Endothelial cell of umbilical vein (primary cell): ENCODE measurements around the gene RAP1GAP. TPM values are rescaled to one million over a fixed set of nuclear protein-coding genes. Genes with fewer than 3 reads are reported as not detected.

Experiments used
- BruUV-seq: library from RNA; stranded (reverse); fragments of 400-500 nt; replicated peaks from 2 replicates; lab custom pipeline; 2021; lab: Mats Ljungman, UMichigan
- CTCF ChIA-PET: fragments of 300-600, 350-600 bp; sonication (Branson Sonifier 250); formaldehyde crosslinking; loops from one replicate; lab custom pipeline; 2021; ENCODE audit warnings: antibody characterized with exemption, inconsistent platforms; lab: Charles Lee
- POLR2A ChIA-PET: fragments of 300-600, 350-600 bp; sonication (Branson Sonifier 250); formaldehyde crosslinking; loops from one replicate; lab custom pipeline; 2021; ENCODE audit warnings: antibody characterized with exemption, inconsistent platforms; lab: Charles Lee
- DNase-seq: peaks from one replicate; pipeline ENCODE4 v3.0.0-alpha.2; 2011; ENCODE audit warnings: low read depth, low spot score
- FAIRE-seq: peaks from 2 replicates; lab custom pipeline; 2011; peaks lifted over from hg19 to GRCh38; lab: Jason Lieb, UNC
- H2AFZ ChIP-seq: 2 replicates; pipeline ENCODE4 v1.6.0; 2012; ENCODE audit warnings: low read depth, low read length, control low read depth, inconsistent platforms
- H3K27ac ChIP-seq: 2 replicates; pipeline ENCODE4 v1.5.1; 2011; ENCODE audit warnings: low read depth, mild to moderate bottlenecking, control low read depth, low read length, moderate library complexity; ENCODE audit not compliant: insufficient read depth
- H3K27me3 ChIP-seq, 2 experiments: 2 replicates each; pipeline versions ENCODE4 v1.6.0 to v1.6.1; 2011; ENCODE audit warnings: low read length in 2 of 2, mixed read lengths in 1 of 2; ENCODE audit not compliant: control insufficient read depth in 2 of 2, insufficient read depth in 2 of 2
- H3K36me3 ChIP-seq, 2 experiments: 2 replicates in 1 of 2; 3 replicates in 1 of 2; pipeline ENCODE4 v1.5.1; 2011; ENCODE audit warnings: low read length in 2 of 2, mild to moderate bottlenecking in 1 of 2, moderate library complexity in 1 of 2; ENCODE audit not compliant: control insufficient read depth in 2 of 2, insufficient read depth in 2 of 2; ENCODE audit errors: extremely low read depth in 1 of 2
- H3K4me1 ChIP-seq: 3 replicates; pipeline ENCODE4 v1.5.1; 2011; ENCODE audit warnings: mild to moderate bottlenecking, low read length; ENCODE audit not compliant: control insufficient read depth, insufficient read depth; ENCODE audit errors: extremely low read depth
- H3K4me2 ChIP-seq: 2 replicates; pipeline ENCODE4 v1.6.1; 2011; ENCODE audit warnings: low read length, control low read depth, mixed read lengths; ENCODE audit not compliant: insufficient read depth
- H3K4me3 ChIP-seq, 3 experiments: fragments of 200-600 bp in 1 of 3; sonication (generic), shearing (Covaris generic) in 1 of 3; replicated peaks in 1 of 3; 2 replicates each; pipeline ENCODE4 v1.5.1; 2011 to 2016; ENCODE audit warnings: control low read depth in 3 of 3, low read length in 3 of 3, mild to moderate bottlenecking in 2 of 3, inconsistent platforms in 1 of 3, low read depth in 1 of 3, moderate library complexity in 1 of 3; ENCODE audit not compliant: insufficient read depth in 1 of 3
- H3K79me2 ChIP-seq: 2 replicates; pipeline ENCODE4 v1.6.0; 2012; ENCODE audit warnings: low read length, inconsistent platforms; ENCODE audit not compliant: control insufficient read depth, insufficient read depth
- H3K9ac ChIP-seq: replicated peaks from 2 replicates; pipeline ENCODE3; 2011; ENCODE audit warnings: low read length, control low read depth; ENCODE audit not compliant: insufficient read depth; ENCODE audit errors: extremely low read depth
- H3K9me1 ChIP-seq: replicated peaks from 3 replicates; pipeline ENCODE4 v1.6.0; 2011; ENCODE audit warnings: mild to moderate bottlenecking, low read length; ENCODE audit not compliant: control insufficient read depth, insufficient read depth; ENCODE audit errors: extremely low read depth
- H3K9me3 ChIP-seq: replicated peaks from 2 replicates; pipeline ENCODE4 v1.5.1; 2012; ENCODE audit warnings: low read length, inconsistent platforms; ENCODE audit not compliant: control insufficient read depth, insufficient read depth
- H4K20me1 ChIP-seq: replicated peaks from 2 replicates; pipeline ENCODE3; 2011; ENCODE audit warnings: mild to moderate bottlenecking, low read length; ENCODE audit not compliant: control insufficient read depth, insufficient read depth; ENCODE audit errors: extremely low read depth
- CTCF ChIP-seq, 2 donors: IDR thresholded peaks; 1 replicate in 1 of 2; 2 replicates in 1 of 2; pipeline ENCODE4 v1.5.1; 2011; ENCODE audit warnings: low read length in 2 of 2, mild to moderate bottlenecking in 2 of 2, moderate library complexity in 2 of 2, control low read depth in 1 of 2, inconsistent platforms in 1 of 2, low read depth in 1 of 2; ENCODE audit not compliant: insufficient read depth in 1 of 2; ENCODE audit errors: extremely low read depth in 1 of 2
- EZH2 ChIP-seq: IDR thresholded peaks from 2 replicates; pipeline ENCODE4 v1.6.1; 2012; ENCODE audit warnings: borderline replicate concordance, low read depth, mild to moderate bottlenecking, moderate library complexity, low read length, inconsistent platforms; ENCODE audit not compliant: severe bottlenecking
- FOS ChIP-seq: IDR thresholded peaks from 2 replicates; pipeline ENCODE4 v1.6.1; 2011; ENCODE audit warnings: mild to moderate bottlenecking, low read length, moderate library complexity, borderline replicate concordance; ENCODE audit not compliant: insufficient read depth
- GATA2 ChIP-seq: IDR thresholded peaks from 2 replicates; pipeline ENCODE4 v1.7.0; 2011; ENCODE audit warnings: low read depth, mild to moderate bottlenecking, moderate library complexity, mixed read lengths, low read length; ENCODE audit not compliant: insufficient read length, insufficient read depth
- JUN ChIP-seq: IDR thresholded peaks from 2 replicates; pipeline ENCODE4 v1.6.1; 2011; ENCODE audit warnings: borderline replicate concordance, low read depth; ENCODE audit not compliant: insufficient read length, insufficient read depth
- MAX ChIP-seq: IDR thresholded peaks from 2 replicates; pipeline ENCODE4 v1.6.1; 2011; ENCODE audit not compliant: insufficient read depth, insufficient read length
- MYC ChIP-seq: IDR thresholded peaks from one replicate; pipeline ENCODE4 v1.6.1; 2011; ENCODE audit warnings: mild to moderate bottlenecking, low read depth, low read length
- POLR2A ChIP-seq: IDR thresholded peaks from 2 replicates; pipeline ENCODE4 v1.6.1; 2012; ENCODE audit warnings: low read depth, mild to moderate bottlenecking, control low read depth, low read length
- POLR2AphosphoS5 ChIP-seq: IDR thresholded peaks from 2 replicates; pipeline ENCODE4 v1.6.1; 2012; ENCODE audit warnings: low read depth, mild to moderate bottlenecking, control low read depth, low read length, moderate library complexity; ENCODE audit not compliant: insufficient read depth
- dilution Hi-C: fragments of 300-500 bp; cut with MboI; formaldehyde crosslinking; loops from one replicate; pipeline ENCODE4 v1.15.0; 2019; ENCODE audit warnings: low sequenced_read_pairs; ENCODE audit not compliant: extremely low pct_ligation_motif_present
- intact Hi-C: fragments of 100-400 bp; cut with micrococcal nuclease; formaldehyde crosslinking; loops from one replicate; pipeline ENCODE4 v1.10.0; 2022
- polyA plus RNA-seq, 4 experiments: library from polyadenylated mRNA; depleted of rRNA in 3 of 4; stranded (reverse) in 3 of 4; unstranded in 1 of 4; fragments of >200 nt; gene quantifications; 2 replicates each; pipeline versions ENCODE4 v1.2.1 to v1.2.3, GENCODE V29; 2011 to 2012; ENCODE audit warnings: missing spikeins in 1 of 4
- total RNA-seq: library from RNA; stranded (reverse); gene quantifications from 2 replicates; pipeline ENCODE4 v1.2.3, GENCODE V29; 2021

The RAP1GAP gene
- total and polyA plus RNA-seq, 2 donors (not counting 3 experiments of a cell fraction or from before 2014, with no cell fraction given) = 0.07 to 0.20 TPM

GRCh38 chr1:21596174-21596573 lies 73.0 kb downstream of the RAP1GAP start:
- no peak overlapping the region for H3K9ac ChIP-seq
- H3K4me1 ChIP-seq = no peaks in the 10 kb centered on the region
- dilution Hi-C loops = no loop called here
- H3K4me2 ChIP-seq = no peak overlapping the region
- H3K36me3 ChIP-seq = no peaks in the 10 kb centered on the region
- H3K4me3 ChIP-seq = no peak overlapping the region
- intact Hi-C loops = no loop called here
- ChIA-PET CTCF (interaction anchor here (0.8 to 3.3 kb wide), 13 partner anchors 49 to 348 kb away, joined by 3 to 71 read pairs (median 3); partner anchors contain the start of gene ALPL), POLR2A (no interaction called here)
- no peaks in the 10 kb centered on the region for H3K9me3 ChIP-seq
- H2AFZ ChIP-seq = no peak overlapping the region
- H3K9me1 ChIP-seq = no peaks in the 10 kb centered on the region
- no TSS peak for BruUV-seq
- FAIRE-seq = no peak
- H3K27ac ChIP-seq = no peak overlapping the region
- no peaks in the 10 kb centered on the region for H3K79me2 ChIP-seq
- no peak for DNase-seq
- peaks cover 0 to 3% of the 10 kb centered on the region in 2 experiments for H3K27me3 ChIP-seq
- H4K20me1 ChIP-seq = no peaks in the 10 kb centered on the region
- TF ChIP-seq MYC (no peak), GATA2 (no peak), JUN (no peak), MAX (no peak), EZH2 (no peak), CTCF (IDR thresholded peaks at IDR 0.05; ENCODE audit: extremely low read depth in 1 of 2, insufficient read depth in 1 of 2, low read depth in 1 of 2, low read length in 2 of 2) (no peak), POLR2AphosphoS5 (no peak), FOS (no peak), POLR2A (no peak)
